HCT116 (cell line): ENCODE results near the gene CTNNA2. TPM values are rescaled to one million over a fixed set of nuclear protein-coding genes. Genes with fewer than 3 reads are reported as not detected.

Source experiments
- ATAC-seq: fragments of 200-7000 bp; cut with Tn5 transposase; 2 replicates; pipeline ENCODE4 v1.9.1; 2020; ENCODE audit warnings: mild to moderate bottlenecking, moderate library complexity
- BruUV-seq: library from RNA; stranded (reverse); fragments of 400-500 nt; replicated peaks from 2 replicates; lab custom pipeline; 2021; lab: Mats Ljungman, UMichigan
- CTCF ChIA-PET: fragments of 300-600 bp; sonication (Branson Sonifier 250); formaldehyde crosslinking; loops from one replicate; lab custom pipeline; 2021; ENCODE audit warnings: antibody characterized with exemption; lab: Charles Lee
- POLR2A ChIA-PET: fragments of 300-600, 350-600 bp; sonication (Branson Sonifier 250); formaldehyde crosslinking; loops from one replicate; lab custom pipeline; 2021; ENCODE audit warnings: antibody characterized with exemption; lab: Charles Lee
- RAD21 ChIA-PET, 2 experiments: fragments of 300-600 bp; sonication (Branson Sonifier 250); formaldehyde crosslinking; loops; one replicate each; lab custom pipeline; 2023; ENCODE audit warnings: low total read pairs in 2 of 2; ENCODE audit not compliant: uncharacterized antibody in 2 of 2, unreplicated experiment in 2 of 2, low non-redundant PET in 1 of 2; lab: Charles Lee
- DNase-seq: peaks from one replicate; pipeline ENCODE4 v3.0.0-alpha.2; 2010; ENCODE audit warnings: low read depth, low spot score
- H2AFZ ChIP-seq: fragments of 200-600 bp; shearing (Covaris generic), sonication (generic); 2 replicates; pipeline ENCODE4 v1.6.1; 2017; ENCODE audit warnings: low read depth, mixed run types, mixed read lengths, antibody characterized with exemption, low read length; ENCODE audit not compliant: poor library complexity, severe bottlenecking
- H3K27ac ChIP-seq: 2 replicates; pipeline ENCODE4 v1.5.1; 2012; ENCODE audit warnings: low read depth, low read length
- H3K27me3 ChIP-seq: fragments of 200-600 bp; sonication (generic); 2 replicates; pipeline ENCODE4 v1.6.1; 2016; ENCODE audit warnings: mixed run types, low read length, mixed read lengths; ENCODE audit not compliant: insufficient read depth
- H3K36me3 ChIP-seq, 2 experiments: fragments of 200-500 bp in 1 of 2; fragments of 200-600 bp in 1 of 2; sonication (Bioruptor generic) in 1 of 2; sonication (generic) in 1 of 2; 2 replicates each; pipeline versions ENCODE4 v1.5.1 to v1.6.1; 2014 to 2016; ENCODE audit warnings: low read length in 2 of 2, inconsistent platforms in 1 of 2, mixed read lengths in 1 of 2, mixed run types in 1 of 2; ENCODE audit not compliant: insufficient read depth in 2 of 2, control insufficient read depth in 1 of 2
- H3K4me1 ChIP-seq, 2 experiments: fragments of 200-600 bp in 1 of 2; sonication (generic) in 1 of 2; 2 replicates each; pipeline versions ENCODE4 v1.5.1 to v1.6.1; 2012 to 2017; ENCODE audit warnings: low read length in 2 of 2, inconsistent platforms in 1 of 2, mild to moderate bottlenecking in 1 of 2, mixed read lengths in 1 of 2, mixed run types in 1 of 2, moderate library complexity in 1 of 2; ENCODE audit not compliant: insufficient read depth in 2 of 2, control insufficient read depth in 1 of 2
- H3K4me2 ChIP-seq: fragments of 200-600 bp; sonication (generic); 2 replicates; pipeline ENCODE4 v1.6.1; 2017; ENCODE audit warnings: mixed run types, low read length, mixed read lengths
- H3K4me3 ChIP-seq, 2 experiments: fragments of 200-600 bp in 1 of 2; sonication (generic) in 1 of 2; replicated peaks in 1 of 2; 2 replicates each; pipeline ENCODE4 v1.5.1; 2011 to 2016; ENCODE audit warnings: low read length in 2 of 2, control low read depth in 1 of 2, low read depth in 1 of 2, mild to moderate bottlenecking in 1 of 2, mixed read lengths in 1 of 2, mixed run types in 1 of 2
- H3K79me2 ChIP-seq: fragments of 200-600 bp; sonication (generic); 2 replicates; pipeline ENCODE4 v1.6.1; 2017; ENCODE audit warnings: mild to moderate bottlenecking, mixed run types, low read length, moderate library complexity, mixed read lengths; ENCODE audit not compliant: insufficient read depth
- H3K9ac ChIP-seq: fragments of 200-600 bp; sonication (generic); 2 replicates; pipeline ENCODE4 v1.6.1; 2016; ENCODE audit warnings: low read length, mixed read lengths
- H3K9me2 ChIP-seq: fragments of 200-600 bp; sonication (generic), shearing (Covaris generic); 2 replicates; pipeline ENCODE4 v1.6.1; 2017; ENCODE audit warnings: mixed run types, mild to moderate bottlenecking, moderate library complexity; ENCODE audit not compliant: insufficient read depth
- H3K9me3 ChIP-seq, 2 experiments: fragments of 200-500 bp in 1 of 2; fragments of 200-600 bp in 1 of 2; sonication (Bioruptor generic) in 1 of 2; sonication (generic) in 1 of 2; 2 replicates each; pipeline ENCODE4 v1.6.1; 2014 to 2017; ENCODE audit warnings: low read length in 2 of 2, mixed read lengths in 2 of 2, inconsistent platforms in 1 of 2, low read depth in 1 of 2, mild to moderate bottlenecking in 1 of 2, mixed run types in 1 of 2, moderate library complexity in 1 of 2; ENCODE audit not compliant: control insufficient read depth in 1 of 2, insufficient read depth in 1 of 2
- H4K20me1 ChIP-seq: fragments of 200-600 bp; sonication (generic), shearing (Covaris generic); 2 replicates; pipeline ENCODE4 v1.6.1; 2017; ENCODE audit warnings: mixed run types, mild to moderate bottlenecking, moderate library complexity; ENCODE audit not compliant: insufficient read depth
- CEBPB ChIP-seq: IDR thresholded peaks from 2 replicates; pipeline ENCODE4 v1.6.1; 2012; ENCODE audit warnings: low read depth
- EGR1 ChIP-seq: IDR thresholded peaks from 2 replicates; pipeline ENCODE4 v1.6.1; 2012; ENCODE audit warnings: low read depth
- JUND ChIP-seq: IDR thresholded peaks from 2 replicates; pipeline ENCODE4 v1.6.1; 2012
- MAX ChIP-seq: IDR thresholded peaks from 2 replicates; pipeline ENCODE4 v1.6.1; 2012
- POLR2A ChIP-seq: IDR thresholded peaks from 2 replicates; pipeline ENCODE4 v1.7.0; 2011; ENCODE audit warnings: borderline replicate concordance; ENCODE audit not compliant: insufficient read depth, insufficient read length; ENCODE audit errors: extremely low read depth
- RAD21 ChIP-seq: IDR thresholded peaks from 2 replicates; pipeline ENCODE4 v1.6.1; 2012; ENCODE audit warnings: low read depth, mild to moderate bottlenecking
- SRF ChIP-seq: IDR thresholded peaks from 2 replicates; pipeline ENCODE4 v1.6.1; 2012; ENCODE audit warnings: low read depth
- ZNF274 ChIP-seq: fragments of 200-500 bp; sonication (Bioruptor generic); IDR thresholded peaks from 2 replicates; pipeline ENCODE4 v1.6.1; 2014; ENCODE audit warnings: mild to moderate bottlenecking, low read depth, low read length, inconsistent platforms
- intact Hi-C: fragments of 100-400 bp; cut with micrococcal nuclease; formaldehyde crosslinking; loops from 2 replicates; pipeline ENCODE4 v1.10.0; 2022
- total RNA-seq: library from RNA; stranded (reverse); gene quantifications from one replicate; pipeline ENCODE4 v1.2.1, GENCODE V29; 2021; ENCODE audit not compliant: unreplicated experiment
- TF ChIP-seq, protein P1 (sequence below): IDR thresholded peaks from 2 replicates; pipeline ENCODE4 v1.6.1; 2012; ENCODE audit warnings: low read depth
- TF ChIP-seq, protein P2 (sequence below), 3 experiments: fragments of 200-600 bp in 1 of 3; sonication (generic) in 1 of 3; IDR thresholded peaks in 2 of 3; conservative IDR thresholded peaks in 1 of 3; 2 replicates each; pipeline ENCODE4 v1.5.1; 2012 to 2017; ENCODE audit warnings: low read depth in 2 of 3, low read length in 2 of 3, antibody characterized with exemption in 1 of 3, borderline replicate concordance in 1 of 3, control low read depth in 1 of 3, mild to moderate bottlenecking in 1 of 3, mixed read lengths in 1 of 3, mixed run types in 1 of 3, moderate library complexity in 1 of 3; ENCODE audit not compliant: insufficient read depth in 1 of 3

Gene CTNNA2
- total RNA-seq, 1 experiment from 2014 or later, result not detected

GRCh38 chr2:80462654-80463053 is 949.8 kb downstream of the CTNNA2 start:
- POLR2A ChIA-PET, result no interaction called here
- Histone ChIP-seq H3K4me2 (no peak overlapping the region), H3K79me2 (no peaks in the 10 kb centered on the region), H3K4me3 (no peak overlapping the region), H3K9me2 (no peaks in the 10 kb centered on the region), H3K27ac (no peak overlapping the region), H2AFZ (no peak overlapping the region), H3K9ac (no peak overlapping the region), H4K20me1 (no peaks in the 10 kb centered on the region), H3K9me3 (peaks cover 8 to 18% of the 10 kb centered on the region in 2 experiments; a peak in 3 of 4 replicates), H3K27me3 (no peaks in the 10 kb centered on the region), H3K36me3 (no peaks in the 10 kb centered on the region), H3K4me1 (no peaks in the 10 kb centered on the region)
- TF ChIP-seq JUND (no peak), RAD21 (no peak), MAX (no peak), POLR2A (no peak)
- TF ChIP-seq, protein P1, sequence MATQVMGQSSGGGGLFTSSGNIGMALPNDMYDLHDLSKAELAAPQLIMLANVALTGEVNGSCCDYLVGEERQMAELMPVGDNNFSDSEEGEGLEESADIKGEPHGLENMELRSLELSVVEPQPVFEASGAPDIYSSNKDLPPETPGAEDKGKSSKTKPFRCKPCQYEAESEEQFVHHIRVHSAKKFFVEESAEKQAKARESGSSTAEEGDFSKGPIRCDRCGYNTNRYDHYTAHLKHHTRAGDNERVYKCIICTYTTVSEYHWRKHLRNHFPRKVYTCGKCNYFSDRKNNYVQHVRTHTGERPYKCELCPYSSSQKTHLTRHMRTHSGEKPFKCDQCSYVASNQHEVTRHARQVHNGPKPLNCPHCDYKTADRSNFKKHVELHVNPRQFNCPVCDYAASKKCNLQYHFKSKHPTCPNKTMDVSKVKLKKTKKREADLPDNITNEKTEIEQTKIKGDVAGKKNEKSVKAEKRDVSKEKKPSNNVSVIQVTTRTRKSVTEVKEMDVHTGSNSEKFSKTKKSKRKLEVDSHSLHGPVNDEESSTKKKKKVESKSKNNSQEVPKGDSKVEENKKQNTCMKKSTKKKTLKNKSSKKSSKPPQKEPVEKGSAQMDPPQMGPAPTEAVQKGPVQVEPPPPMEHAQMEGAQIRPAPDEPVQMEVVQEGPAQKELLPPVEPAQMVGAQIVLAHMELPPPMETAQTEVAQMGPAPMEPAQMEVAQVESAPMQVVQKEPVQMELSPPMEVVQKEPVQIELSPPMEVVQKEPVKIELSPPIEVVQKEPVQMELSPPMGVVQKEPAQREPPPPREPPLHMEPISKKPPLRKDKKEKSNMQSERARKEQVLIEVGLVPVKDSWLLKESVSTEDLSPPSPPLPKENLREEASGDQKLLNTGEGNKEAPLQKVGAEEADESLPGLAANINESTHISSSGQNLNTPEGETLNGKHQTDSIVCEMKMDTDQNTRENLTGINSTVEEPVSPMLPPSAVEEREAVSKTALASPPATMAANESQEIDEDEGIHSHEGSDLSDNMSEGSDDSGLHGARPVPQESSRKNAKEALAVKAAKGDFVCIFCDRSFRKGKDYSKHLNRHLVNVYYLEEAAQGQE, result no peak
- intact Hi-C loops, result no loop called here
- CTCF ChIA-PET, result no interaction called here
- DNase-seq (no peak), ATAC-seq (no peak)
- RAD21 ChIA-PET, result no interaction called here
- no TSS peak for BruUV-seq

DNA sequence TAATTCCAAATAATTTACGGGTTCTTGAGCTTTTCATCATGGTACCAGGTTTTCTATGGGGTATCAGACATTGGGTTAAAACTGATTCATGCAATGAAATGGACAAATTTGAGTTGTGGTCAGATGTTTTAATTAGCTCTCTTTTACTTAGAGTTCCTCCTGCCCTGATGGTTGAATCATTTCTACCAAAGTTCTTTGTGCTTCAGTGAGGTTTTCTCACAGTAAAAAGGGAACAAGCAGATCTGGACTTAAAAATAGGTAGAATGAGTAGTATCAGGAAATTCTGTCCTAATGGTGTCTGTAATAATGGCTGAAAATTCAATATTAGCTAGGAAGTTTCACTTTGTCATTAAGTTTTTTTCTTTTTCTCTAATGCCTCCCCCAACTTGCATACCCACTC is 951.4 kb downstream of the CTNNA2 start:
- ChIA-PET CTCF (no interaction called here), RAD21 (no interaction called here), POLR2A (no interaction called here)
- Histone ChIP-seq H3K9ac (no peak overlapping the region), H4K20me1 (no peaks in the 10 kb centered on the region), H3K36me3 (no peaks in the 10 kb centered on the region), H3K9me2 (no peaks in the 10 kb centered on the region), H3K4me3 (no peak overlapping the region), H3K9me3 (peaks cover 8 to 15% of the 10 kb centered on the region in 2 experiments; a peak in 3 of 4 replicates), H3K27ac (no peak overlapping the region), H2AFZ (no peak overlapping the region), H3K4me1 (no peaks in the 10 kb centered on the region), H3K27me3 (no peaks in the 10 kb centered on the region), H3K79me2 (no peaks in the 10 kb centered on the region), H3K4me2 (no peak overlapping the region)
- no peak for DNase-seq
- intact Hi-C loops, result no loop called here
- no peak for TF ChIP-seq SRF
- TF ChIP-seq, protein P2, sequence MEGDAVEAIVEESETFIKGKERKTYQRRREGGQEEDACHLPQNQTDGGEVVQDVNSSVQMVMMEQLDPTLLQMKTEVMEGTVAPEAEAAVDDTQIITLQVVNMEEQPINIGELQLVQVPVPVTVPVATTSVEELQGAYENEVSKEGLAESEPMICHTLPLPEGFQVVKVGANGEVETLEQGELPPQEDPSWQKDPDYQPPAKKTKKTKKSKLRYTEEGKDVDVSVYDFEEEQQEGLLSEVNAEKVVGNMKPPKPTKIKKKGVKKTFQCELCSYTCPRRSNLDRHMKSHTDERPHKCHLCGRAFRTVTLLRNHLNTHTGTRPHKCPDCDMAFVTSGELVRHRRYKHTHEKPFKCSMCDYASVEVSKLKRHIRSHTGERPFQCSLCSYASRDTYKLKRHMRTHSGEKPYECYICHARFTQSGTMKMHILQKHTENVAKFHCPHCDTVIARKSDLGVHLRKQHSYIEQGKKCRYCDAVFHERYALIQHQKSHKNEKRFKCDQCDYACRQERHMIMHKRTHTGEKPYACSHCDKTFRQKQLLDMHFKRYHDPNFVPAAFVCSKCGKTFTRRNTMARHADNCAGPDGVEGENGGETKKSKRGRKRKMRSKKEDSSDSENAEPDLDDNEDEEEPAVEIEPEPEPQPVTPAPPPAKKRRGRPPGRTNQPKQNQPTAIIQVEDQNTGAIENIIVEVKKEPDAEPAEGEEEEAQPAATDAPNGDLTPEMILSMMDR (IDR thresholded peaks at IDR 0.05 in 2 of 3, conservative IDR thresholded peaks at IDR 0.05 in 1 of 3; ENCODE audit: borderline replicate concordance in 1 of 3, insufficient read depth in 1 of 3, low read depth in 2 of 3, low read length in 2 of 3), result no peak
- TF ChIP-seq CEBPB, result no peak
- TF ChIP-seq EGR1, result no peak
- no peak for TF ChIP-seq ZNF274
- TF ChIP-seq POLR2A, result no peak
- no peak for ATAC-seq
- BruUV-seq, result no TSS peak
